GM12864 (cell line): ENCODE data around the gene ADORA2A.

ENCODE experiments used
- DNase-seq: peaks from one replicate; pipeline ENCODE4 v3.0.0-alpha.2; 2011; ENCODE audit warnings: low read depth
- H3K4me3 ChIP-seq: 2 replicates; pipeline ENCODE4 v1.5.1; 2011; ENCODE audit warnings: mild to moderate bottlenecking, low read depth, low read length, control low read depth
- CTCF ChIP-seq: IDR thresholded peaks from 2 replicates; pipeline ENCODE4 v1.5.1; 2011; ENCODE audit warnings: low read depth, mild to moderate bottlenecking, moderate library complexity, low read length, control low read depth, inconsistent platforms; ENCODE audit errors: missing control alignments

ADORA2A gene

GRCh38 chr22:24460418-24461089 lies 33.2 kb downstream of the ADORA2A start:
- TF ChIP-seq CTCF: no peak
- no peak for DNase-seq
- H3K4me3 ChIP-seq: no peak overlapping the region

GRCh38 chr22:24463071-24463760 lies 35.8 kb downstream of the ADORA2A start:
- DNase-seq: peak; percentile 18
- no peak overlapping the region for H3K4me3 ChIP-seq
- no peak for TF ChIP-seq CTCF

- no peak for TF ChIP-seq CTCF
Observed at GRCh38 chr22:24465566-24465965, 38.2 kb downstream of the ADORA2A start.

GRCh38 chr22:24465975-24466374 lies 38.6 kb downstream of the ADORA2A start:
- no peak overlapping the region for H3K4me3 ChIP-seq
- no peak for DNase-seq
- TF ChIP-seq CTCF: no peak

More at GRCh38 chr22:24465566-24465965, 38.2 kb downstream of the ADORA2A start:
- no peak overlapping the region for H3K4me3 ChIP-seq
- no peak for DNase-seq

GRCh38 chr22:24466716-24467328 lies 39.4 kb downstream of the ADORA2A start:
- DNase-seq: no peak
- H3K4me3 ChIP-seq: no peak overlapping the region
- TF ChIP-seq CTCF: no peak

- H3K4me3 ChIP-seq: no peak overlapping the region
- DNase-seq: no peak
- no peak for TF ChIP-seq CTCF
Observed at GRCh38 chr22:24467340-24467739, 39.9 kb downstream of the ADORA2A start.
